ENCODE data around the gene CHST11.

Gene CHST11

DNA sequence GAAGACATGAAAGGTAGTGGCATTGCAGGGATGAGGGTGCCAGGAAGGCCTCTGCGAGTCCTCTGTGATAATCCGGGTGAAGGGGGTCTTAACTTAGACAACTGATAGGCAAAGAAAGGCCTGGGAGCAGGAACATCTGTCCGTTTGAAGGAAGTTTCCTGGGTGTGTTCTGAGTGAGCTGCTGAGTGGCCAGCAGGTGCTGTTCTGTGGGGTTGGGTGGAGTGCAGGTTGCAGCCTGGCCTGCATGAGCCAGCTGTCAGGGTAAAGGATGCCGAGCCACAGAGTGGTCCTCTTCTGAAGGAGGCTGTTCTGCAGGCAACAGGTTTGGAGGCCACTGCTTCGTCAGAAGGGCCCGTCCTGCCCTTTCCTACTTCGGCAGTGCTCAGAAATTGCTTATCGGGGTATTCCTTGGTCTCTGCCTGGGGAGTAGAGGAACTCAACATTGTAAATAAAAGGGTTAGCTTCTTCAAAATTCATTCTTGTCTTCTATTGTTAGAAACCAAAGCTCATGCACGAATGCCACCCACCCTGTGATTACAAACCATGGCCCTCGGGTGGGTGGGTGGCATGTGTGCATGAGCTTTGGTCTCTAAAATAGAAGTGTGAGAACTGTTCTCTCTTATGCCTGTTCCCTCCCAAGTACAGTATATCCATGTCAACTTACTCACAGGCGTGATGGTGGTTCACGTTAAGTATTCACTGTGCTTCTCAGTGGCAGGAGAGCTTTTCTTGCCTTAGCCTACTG is 118.9 kb downstream of the CHST11 start:
- peaks cover 4% of the 10 kb centered on the region for H3K36me3 Mint-ChIP-seq
- H3K27ac Mint-ChIP-seq, result peak overlapping the region; percentile 41
- H3K9me3 Mint-ChIP-seq, result no peaks in the 10 kb centered on the region
- peaks cover 57% of the 10 kb centered on the region for H3K4me1 Mint-ChIP-seq
- H3K4me3 Mint-ChIP-seq, result no peak overlapping the region
- H3K27me3 Mint-ChIP-seq, result no peaks in the 10 kb centered on the region

DNA sequence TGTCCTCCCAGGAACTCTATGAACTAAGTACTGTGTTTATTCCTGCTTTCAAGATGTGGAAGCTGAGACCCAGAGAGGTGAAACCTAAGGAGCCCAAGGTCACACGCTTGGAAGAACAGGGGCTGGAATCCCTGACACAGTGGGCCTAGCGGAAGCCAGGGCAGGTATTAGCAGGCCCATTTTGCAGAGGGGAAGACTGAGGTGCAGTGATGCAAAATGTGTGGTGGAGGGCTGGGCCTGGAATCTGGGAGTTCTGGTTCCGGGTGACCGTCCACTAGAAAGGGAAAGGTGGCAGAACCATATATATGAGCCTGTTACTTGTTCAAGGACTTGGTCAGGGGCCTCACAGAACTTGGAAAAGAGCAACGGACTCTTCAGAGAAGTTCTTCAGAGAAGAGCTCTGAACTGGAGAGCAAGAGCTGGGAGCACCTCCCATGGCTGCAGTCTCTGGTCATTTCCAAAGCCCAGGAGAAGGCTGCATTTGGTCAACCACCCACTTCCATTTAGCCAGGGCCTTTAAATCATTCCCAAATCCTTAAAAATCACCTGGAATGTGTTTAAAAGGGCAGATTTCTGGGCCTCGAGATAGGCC is 119.5 kb downstream of the CHST11 start:
- no peaks in the 10 kb centered on the region for H3K27me3 Mint-ChIP-seq
- H3K36me3 Mint-ChIP-seq, result peaks cover 4% of the 10 kb centered on the region
- H3K9me3 Mint-ChIP-seq, result no peaks in the 10 kb centered on the region
- peaks cover 63% of the 10 kb centered on the region for H3K4me1 Mint-ChIP-seq
- no peak overlapping the region for H3K27ac Mint-ChIP-seq
- no peak overlapping the region for H3K4me3 Mint-ChIP-seq

DNA sequence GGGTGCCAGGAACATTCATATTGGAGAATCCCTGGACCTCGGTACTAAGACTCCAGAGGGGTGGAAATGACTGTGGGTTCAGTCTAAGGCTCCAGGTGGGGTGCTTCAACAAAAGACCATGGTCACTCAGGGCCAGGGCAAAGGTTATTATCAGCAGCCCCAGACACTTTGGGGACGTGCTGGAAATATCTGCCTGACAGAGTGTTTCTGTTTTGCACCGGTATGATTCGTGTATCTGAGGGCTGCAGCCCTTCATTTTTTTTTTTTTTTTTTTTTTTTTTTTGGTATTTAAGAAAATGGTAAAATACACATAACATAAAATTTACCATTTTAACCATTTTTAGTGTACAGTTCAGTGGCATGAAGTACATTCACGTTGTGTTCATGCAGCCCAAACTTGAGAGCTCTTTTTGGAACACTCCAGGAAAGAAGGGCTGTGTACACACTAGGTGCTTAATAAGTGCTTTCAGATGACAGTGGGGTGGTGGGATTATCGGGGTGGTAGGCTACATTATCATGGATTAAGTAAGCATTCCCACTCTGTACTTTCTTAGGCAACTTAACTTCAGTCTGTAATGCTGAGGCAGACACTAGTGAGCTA is 120.3 kb downstream of the CHST11 start:
- H3K27me3 Mint-ChIP-seq, result no peaks in the 10 kb centered on the region
- no peak overlapping the region for H3K4me3 Mint-ChIP-seq
- H3K9me3 Mint-ChIP-seq, result no peaks in the 10 kb centered on the region
- peaks cover 69% of the 10 kb centered on the region for H3K4me1 Mint-ChIP-seq
- no peak overlapping the region for H3K27ac Mint-ChIP-seq
- H3K36me3 Mint-ChIP-seq, result peaks cover 4% of the 10 kb centered on the region

DNA sequence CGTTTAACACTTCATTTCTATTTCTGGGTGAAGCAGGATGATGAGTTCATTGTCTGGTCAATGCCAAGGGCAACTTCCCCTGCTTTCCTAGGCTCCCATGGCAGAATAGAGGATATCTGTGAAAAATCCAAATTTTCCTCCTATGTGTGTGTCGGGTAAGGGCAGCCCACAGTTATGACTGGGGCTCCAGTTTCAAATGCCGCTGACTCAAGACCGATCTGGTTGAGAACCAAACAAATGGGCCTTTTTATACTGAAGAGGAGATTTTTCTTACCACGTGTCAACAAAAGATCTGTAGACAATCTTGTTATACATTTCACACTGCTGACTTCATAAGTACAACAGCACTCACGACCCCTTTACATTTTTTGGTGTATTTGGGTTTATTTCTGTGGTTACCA is 120.8 kb downstream of the CHST11 start:
- Mint-ChIP-seq H3K9me3 (no peaks in the 10 kb centered on the region), H3K36me3 (peaks cover 3% of the 10 kb centered on the region), H3K27me3 (no peaks in the 10 kb centered on the region), H3K27ac (no peak overlapping the region), H3K4me1 (peaks cover 69% of the 10 kb centered on the region), H3K4me3 (no peak overlapping the region)

DNA sequence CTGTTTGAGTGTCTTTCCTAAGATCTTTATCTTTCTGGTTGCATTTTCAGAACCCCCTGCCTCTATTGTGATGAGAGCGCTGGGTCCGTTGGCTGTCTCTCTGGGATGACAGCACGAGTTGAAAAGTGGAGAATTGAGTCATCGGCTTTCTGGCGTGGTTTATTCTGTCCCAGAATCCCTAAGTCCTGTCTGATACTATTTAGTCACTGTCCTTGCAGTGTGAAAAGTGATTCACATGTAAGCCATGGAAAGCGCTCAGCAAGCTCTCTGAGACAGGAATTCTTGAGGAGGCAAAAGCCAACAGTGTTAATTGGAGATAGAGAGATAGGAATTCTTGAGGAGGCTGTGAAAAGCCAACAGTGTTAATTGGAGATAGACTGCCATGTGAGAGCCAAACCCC is 121.7 kb downstream of the CHST11 start:
- Mint-ChIP-seq H3K27me3 (no peaks in the 10 kb centered on the region), H3K27ac (no peak overlapping the region), H3K36me3 (peaks cover under 1% of the 10 kb centered on the region), H3K4me1 (peaks cover 73% of the 10 kb centered on the region), H3K9me3 (no peaks in the 10 kb centered on the region), H3K4me3 (peak overlapping the region; percentile 23)

DNA sequence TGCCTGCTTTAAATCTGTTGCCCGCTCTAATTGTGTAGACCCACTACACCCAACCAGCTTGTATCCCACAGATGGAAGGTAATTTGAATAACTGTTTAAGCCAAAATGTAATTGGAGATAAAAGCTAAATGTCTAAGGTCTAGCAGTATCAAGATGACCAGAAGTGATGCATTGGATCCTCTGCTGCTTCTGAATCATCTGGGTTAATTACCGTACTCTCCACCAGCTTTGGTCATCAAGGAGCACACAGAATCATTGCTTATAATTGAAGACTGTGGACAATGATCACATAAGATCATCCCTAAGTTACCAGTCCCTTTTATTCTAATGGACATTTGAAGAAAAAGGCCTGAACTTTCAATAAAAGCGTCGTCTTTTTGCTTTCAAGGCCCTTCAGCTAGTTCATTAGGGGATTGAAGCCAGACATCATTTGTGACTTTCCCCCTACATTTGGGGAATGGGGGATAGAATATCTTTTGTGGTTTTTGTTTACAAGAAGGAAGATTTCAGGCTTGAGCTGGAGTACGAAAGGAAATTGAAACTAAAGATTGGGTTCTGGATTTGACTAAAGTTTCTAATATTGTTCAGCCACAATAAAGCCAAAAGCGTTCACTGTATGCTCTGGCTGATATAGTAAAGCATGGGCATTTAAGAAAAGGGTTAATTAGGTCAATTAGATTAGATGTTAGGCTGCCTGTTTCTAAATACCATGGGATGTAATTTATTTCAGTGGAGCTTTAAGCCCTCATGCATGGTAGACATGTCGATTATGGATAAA is 123.2 kb downstream of the CHST11 start:
- Mint-ChIP-seq H3K4me1 (peaks cover 79% of the 10 kb centered on the region), H3K9me3 (no peaks in the 10 kb centered on the region), H3K36me3 (no peaks in the 10 kb centered on the region), H3K27ac (no peak overlapping the region), H3K4me3 (no peak overlapping the region), H3K27me3 (no peaks in the 10 kb centered on the region)

DNA sequence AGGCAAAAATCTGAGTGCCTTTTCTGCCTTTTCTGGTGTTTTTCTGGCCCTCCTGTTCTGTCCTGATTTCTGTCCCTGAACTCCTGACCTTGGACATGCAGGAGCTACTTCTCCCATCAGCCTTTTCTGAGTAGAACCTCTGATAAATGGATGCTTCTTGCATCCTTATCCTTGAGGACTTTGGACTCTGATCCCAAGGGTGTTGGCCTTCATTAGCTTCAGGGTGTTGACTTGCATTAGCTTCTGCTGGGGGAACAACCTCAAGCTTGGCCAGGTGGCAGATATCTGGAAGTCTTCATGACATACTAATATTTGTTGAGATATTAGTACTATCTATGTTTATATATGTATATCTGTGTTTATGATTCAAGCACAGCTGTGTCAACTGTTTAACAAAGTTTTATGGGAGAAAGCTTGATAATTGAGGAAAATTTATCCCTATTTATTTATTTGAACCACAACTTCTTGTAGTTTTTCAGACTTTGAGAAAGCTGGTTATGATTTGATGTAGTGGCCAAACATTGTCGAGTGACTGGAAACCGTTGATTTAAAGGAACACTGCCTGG is 124.3 kb downstream of the CHST11 start:
- no peak overlapping the region for H3K4me3 Mint-ChIP-seq

DNA sequence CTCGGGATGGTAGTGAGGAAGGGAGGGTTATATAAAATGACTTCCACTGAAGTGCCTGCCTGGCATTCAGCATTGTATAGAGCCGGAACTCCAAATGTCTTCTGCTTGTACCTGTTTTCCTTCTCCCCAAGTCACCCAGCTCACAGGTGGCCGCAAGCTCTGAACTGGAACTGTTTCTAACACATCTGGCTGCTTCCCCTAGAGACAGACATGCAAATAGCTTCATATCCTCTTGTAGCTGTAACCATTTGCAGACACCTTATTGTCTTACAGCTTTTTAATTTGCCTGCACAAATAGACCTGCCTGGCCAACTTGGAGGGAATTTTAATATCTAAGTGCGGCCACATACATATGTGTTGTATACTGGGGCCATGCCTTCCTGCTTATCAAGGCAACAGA is 126.0 kb downstream of the CHST11 start:
- H3K4me1 Mint-ChIP-seq, result peaks cover 74% of the 10 kb centered on the region
- no peaks in the 10 kb centered on the region for H3K9me3 Mint-ChIP-seq
- no peak overlapping the region for H3K4me3 Mint-ChIP-seq
- no peaks in the 10 kb centered on the region for H3K27me3 Mint-ChIP-seq
- peaks cover 2% of the 10 kb centered on the region for H3K36me3 Mint-ChIP-seq
- H3K27ac Mint-ChIP-seq, result peak overlapping the region; percentile 3

More for the DNA sequence above, 124.3 kb downstream of the CHST11 start:
- H3K27me3 Mint-ChIP-seq, result no peaks in the 10 kb centered on the region
- peaks cover 74% of the 10 kb centered on the region for H3K4me1 Mint-ChIP-seq
- no peaks in the 10 kb centered on the region for H3K9me3 Mint-ChIP-seq
- peaks cover 2% of the 10 kb centered on the region for H3K36me3 Mint-ChIP-seq
- no peak overlapping the region for H3K27ac Mint-ChIP-seq

DNA sequence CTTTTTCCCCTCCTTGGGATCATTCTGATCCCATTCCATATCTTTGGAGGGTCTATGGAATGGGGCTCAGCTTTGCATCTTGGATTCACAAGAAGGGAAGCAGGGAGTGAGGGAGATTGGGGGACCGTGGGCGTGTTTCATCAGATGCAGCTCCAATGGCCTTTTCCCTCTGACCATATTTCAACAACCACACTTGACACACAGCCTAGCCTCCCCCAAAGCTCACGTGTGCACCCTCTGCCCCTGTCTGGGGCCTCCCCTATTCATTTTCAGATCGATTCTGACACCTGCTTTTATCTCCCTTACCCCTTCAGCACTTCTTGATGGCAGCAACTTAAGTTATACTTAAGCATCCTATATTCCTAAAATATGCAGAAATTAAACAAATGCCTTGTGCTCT is 126.6 kb downstream of the CHST11 start:
- Mint-ChIP-seq H3K27me3 (no peaks in the 10 kb centered on the region), H3K27ac (no peak overlapping the region), H3K4me3 (no peak overlapping the region), H3K9me3 (no peaks in the 10 kb centered on the region), H3K4me1 (peaks cover 71% of the 10 kb centered on the region), H3K36me3 (peaks cover 2% of the 10 kb centered on the region)

DNA sequence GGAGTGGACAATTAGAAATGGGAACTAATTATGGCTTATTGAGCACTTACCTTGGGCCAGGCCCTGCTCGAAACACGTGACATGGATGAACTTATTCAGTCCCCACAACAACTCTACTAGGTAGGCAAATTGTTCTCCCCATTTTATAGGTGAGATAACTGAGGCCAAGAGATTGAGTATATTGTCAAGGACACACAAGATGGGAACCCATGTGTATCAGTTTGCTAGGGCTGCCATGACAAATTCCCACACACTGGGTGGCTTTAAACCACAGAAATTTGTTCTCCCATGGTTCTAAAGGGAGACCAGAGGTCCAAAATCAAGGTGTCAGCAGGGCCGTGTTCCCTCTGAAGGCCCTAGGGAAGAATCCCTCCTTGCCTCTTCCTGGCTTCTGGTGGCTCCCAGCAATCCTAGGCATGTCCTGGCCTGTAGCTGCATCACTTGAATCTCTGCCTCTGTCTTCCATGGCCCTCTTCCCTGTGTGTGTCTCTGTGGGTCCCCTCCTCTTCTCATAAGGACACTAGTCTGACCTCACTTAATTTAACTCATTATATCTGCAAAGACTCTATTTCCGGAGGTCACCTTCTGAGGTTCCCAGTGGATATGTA is 128.8 kb downstream of the CHST11 start:
- no peaks in the 10 kb centered on the region for H3K9me3 Mint-ChIP-seq
- H3K4me1 Mint-ChIP-seq, result peaks cover 57% of the 10 kb centered on the region
- H3K4me3 Mint-ChIP-seq, result no peak overlapping the region
- no peaks in the 10 kb centered on the region for H3K27me3 Mint-ChIP-seq
- H3K36me3 Mint-ChIP-seq, result peaks cover 6% of the 10 kb centered on the region
- H3K27ac Mint-ChIP-seq, result no peak overlapping the region

DNA sequence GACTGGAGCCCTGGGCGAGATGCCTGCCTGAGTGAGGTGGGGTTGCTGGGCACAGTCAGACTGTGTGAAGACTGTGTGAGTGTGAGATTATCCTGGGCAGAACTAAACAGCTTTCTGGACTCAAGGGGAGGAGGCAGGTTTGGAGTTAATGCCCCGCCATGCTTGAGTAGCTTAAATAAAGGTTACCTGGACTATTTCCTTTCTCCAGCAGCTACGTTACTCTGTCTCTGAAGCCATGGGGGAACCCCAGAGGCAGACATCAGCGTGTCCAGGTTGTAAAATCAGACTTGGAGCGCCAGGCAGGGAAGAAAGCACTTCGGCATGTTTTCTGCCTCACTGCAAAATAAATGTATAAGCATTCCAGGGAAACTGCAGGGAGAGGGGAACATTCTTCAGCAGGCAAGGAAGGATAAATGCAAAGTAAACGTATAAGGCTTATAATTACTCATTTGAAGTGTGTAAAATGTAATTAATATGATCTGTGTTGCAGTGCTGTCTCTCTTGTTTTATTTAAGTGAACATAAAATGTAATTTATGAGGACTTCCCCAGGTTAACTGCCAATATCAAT is 129.7 kb downstream of the CHST11 start:
- H3K9me3 Mint-ChIP-seq, result no peaks in the 10 kb centered on the region
- no peaks in the 10 kb centered on the region for H3K27me3 Mint-ChIP-seq
- H3K27ac Mint-ChIP-seq, result no peak overlapping the region
- no peak overlapping the region for H3K4me3 Mint-ChIP-seq
- peaks cover 10% of the 10 kb centered on the region for H3K36me3 Mint-ChIP-seq
- H3K4me1 Mint-ChIP-seq, result peaks cover 55% of the 10 kb centered on the region

DNA sequence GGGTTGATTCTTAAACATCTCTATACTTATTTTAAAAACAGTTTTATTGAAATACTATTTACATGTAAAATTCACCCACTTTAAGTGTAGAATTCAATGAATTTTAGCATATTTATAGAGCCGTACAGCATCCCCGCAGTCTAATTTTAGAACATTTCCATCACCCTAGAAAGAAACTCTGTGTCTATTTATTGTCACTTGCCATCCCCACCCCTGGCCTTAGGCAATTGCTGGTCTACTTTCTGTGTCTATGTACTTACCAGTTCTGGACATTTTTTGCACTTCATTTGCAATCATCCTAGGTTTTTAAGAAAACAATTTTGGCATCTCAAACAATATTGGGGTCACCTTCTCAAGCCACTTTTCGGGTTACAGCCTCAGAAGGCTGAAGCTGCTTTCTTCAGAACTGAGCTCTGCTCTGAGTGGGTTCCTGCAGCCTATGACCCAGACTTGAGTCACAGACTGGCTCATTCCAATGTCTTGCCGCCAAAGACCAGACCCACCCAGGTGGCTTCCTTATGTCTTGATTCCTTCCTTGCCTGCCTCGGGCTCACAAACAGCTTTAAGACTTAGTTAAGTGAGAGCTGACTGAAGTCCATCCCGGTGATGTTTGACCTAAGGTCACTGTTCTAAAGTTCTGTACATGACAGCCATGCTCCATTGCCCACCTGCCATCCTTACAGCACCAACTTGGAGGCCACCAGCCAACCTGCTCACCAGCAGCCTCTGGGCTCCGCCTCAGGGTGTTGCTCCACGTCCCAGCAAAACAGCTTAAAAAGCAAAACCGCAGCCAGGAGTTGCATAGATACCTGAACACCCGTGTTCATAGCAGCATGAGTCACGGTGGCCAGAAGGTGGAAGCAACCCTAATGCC is 131.5 kb downstream of the CHST11 start:
- Mint-ChIP-seq H3K27ac (no peak overlapping the region), H3K4me3 (no peak overlapping the region), H3K36me3 (peaks cover 12% of the 10 kb centered on the region), H3K9me3 (no peaks in the 10 kb centered on the region), H3K4me1 (peaks cover 50% of the 10 kb centered on the region), H3K27me3 (no peaks in the 10 kb centered on the region)

DNA sequence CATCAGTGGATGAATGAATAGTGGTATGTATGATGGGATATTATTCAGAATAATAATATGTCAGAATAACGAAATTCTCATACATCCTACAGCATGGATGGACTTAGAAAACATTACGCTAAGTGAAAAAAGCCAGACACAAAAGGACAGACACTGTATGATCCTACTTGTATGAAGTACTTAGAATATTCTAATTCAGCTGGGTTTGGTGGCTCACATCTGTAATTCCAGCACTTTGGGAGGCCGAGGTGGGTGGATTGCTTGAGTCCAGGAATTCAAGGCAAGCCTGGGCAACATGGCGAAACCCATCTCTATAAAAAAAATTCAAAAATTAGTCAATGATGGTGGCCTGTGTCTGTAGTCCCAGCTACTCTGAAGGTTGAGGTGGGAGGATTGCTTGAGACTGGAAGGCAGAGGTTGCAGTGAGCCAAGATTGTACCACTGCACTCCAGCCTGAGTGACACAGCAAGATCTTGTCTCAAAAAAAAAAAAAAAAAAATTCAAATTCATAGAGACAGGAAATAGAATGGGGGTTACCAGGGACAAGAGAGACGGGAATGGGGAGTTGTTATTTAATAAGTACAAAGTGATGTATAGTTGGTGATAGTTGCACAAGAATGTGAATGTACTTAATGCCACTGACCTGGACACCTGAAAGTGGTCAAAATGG is 132.3 kb downstream of the CHST11 start:
- Mint-ChIP-seq H3K27ac (no peak overlapping the region), H3K27me3 (no peaks in the 10 kb centered on the region), H3K4me3 (no peak overlapping the region), H3K36me3 (peaks cover 12% of the 10 kb centered on the region), H3K9me3 (no peaks in the 10 kb centered on the region), H3K4me1 (peaks cover 50% of the 10 kb centered on the region)

DNA sequence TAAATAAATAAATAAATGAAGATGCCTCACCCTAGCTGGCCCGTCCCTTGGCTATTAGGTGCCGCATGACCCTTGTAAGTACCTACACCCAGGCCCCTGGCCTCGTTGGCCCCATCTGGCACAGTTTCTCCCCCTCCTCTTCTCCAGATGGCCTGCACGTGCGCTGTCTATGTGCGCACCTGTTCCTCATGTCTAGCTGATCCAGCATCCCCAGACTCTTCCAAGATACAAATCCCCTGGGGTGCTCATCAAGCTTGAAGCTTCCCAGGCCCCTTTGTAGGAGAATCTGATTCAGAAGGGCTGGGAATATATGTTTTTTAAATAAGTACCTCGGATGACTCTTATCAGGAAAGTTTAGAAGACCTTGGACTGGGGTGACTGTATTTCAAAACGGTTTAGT is 133.3 kb downstream of the CHST11 start:
- peaks cover 12% of the 10 kb centered on the region for H3K36me3 Mint-ChIP-seq
- H3K27me3 Mint-ChIP-seq, result no peaks in the 10 kb centered on the region
- no peak overlapping the region for H3K27ac Mint-ChIP-seq
- H3K4me1 Mint-ChIP-seq, result peaks cover 50% of the 10 kb centered on the region
- H3K4me3 Mint-ChIP-seq, result no peak overlapping the region
- H3K9me3 Mint-ChIP-seq, result no peaks in the 10 kb centered on the region

Measured in activated naive CD4-positive, alpha-beta T cell treated with anti-CD3 and anti-CD28 coated beads, Interleukin-2, amount 50 U/mL, for 24 hours (primary cell).